Type B pancreatic cell (in vitro differentiated cells): ENCODE results near the gene STIM2. TPM values are rescaled to one million over a fixed set of nuclear protein-coding genes. Genes with fewer than 3 reads are reported as not detected.

Source experiments
- DNase-seq: peaks from one replicate; pipeline ENCODE4 v3.0.0; 2021; ENCODE audit warnings: mixed read lengths; ENCODE audit not compliant: unreplicated experiment; ENCODE audit errors: extremely low spot score
- H3K27ac Mint-ChIP-seq: 2 replicates; pipeline ENCODE4 v1.8.0; 2021; ENCODE audit warnings: mild to moderate bottlenecking, mixed read lengths
- H3K27me3 Mint-ChIP-seq: 2 replicates; pipeline ENCODE4 v1.8.0; 2021; ENCODE audit warnings: mixed read lengths
- H3K36me3 Mint-ChIP-seq: 2 replicates; pipeline ENCODE4 v1.8.0; 2021; ENCODE audit warnings: mixed read lengths
- H3K4me1 Mint-ChIP-seq: one replicate; pipeline ENCODE4 v1.8.0; 2021; ENCODE audit warnings: mixed read lengths; ENCODE audit not compliant: unreplicated experiment
- H3K4me3 Mint-ChIP-seq: 2 replicates; pipeline ENCODE4 v1.8.0; 2021; ENCODE audit warnings: mild to moderate bottlenecking, mixed read lengths
- H3K9me3 Mint-ChIP-seq: 2 replicates; pipeline ENCODE4 v1.8.0; 2021; ENCODE audit warnings: mixed read lengths
- CTCF ChIP-seq: fragments of 200-600 bp; sonication (generic); conservative IDR thresholded peaks from 2 replicates; pipeline ENCODE4 v1.5.0; 2021; ENCODE audit warnings: antibody characterized with exemption, mild to moderate bottlenecking
- total RNA-seq: library from RNA; stranded (reverse); gene quantifications from 2 replicates; pipeline ENCODE4 v1.2.1, GENCODE V29; 2021; ENCODE audit warnings: low replicate concordance

Gene STIM2
- total RNA-seq, 1 donor from 2014 or later: 36.2 TPM

GRCh38 chr4:27049239-27049829 lies 188.7 kb downstream of the STIM2 start:
- Mint-ChIP-seq H3K4me1 (peaks cover 9% of the 10 kb centered on the region), H3K36me3 (no peaks in the 10 kb centered on the region), H3K9me3 (peaks cover 4% of the 10 kb centered on the region), H3K4me3 (no peak overlapping the region), H3K27me3 (peaks cover 25% of the 10 kb centered on the region), H3K27ac (no peak overlapping the region)
- no peak for DNase-seq
- no peak for TF ChIP-seq CTCF

GRCh38 chr4:27050731-27051130 lies 190.1 kb downstream of the STIM2 start:
- Mint-ChIP-seq H3K36me3 (no peaks in the 10 kb centered on the region), H3K9me3 (no peaks in the 10 kb centered on the region), H3K4me1 (peaks cover 9% of the 10 kb centered on the region), H3K27me3 (peaks cover 20% of the 10 kb centered on the region), H3K27ac (no peak overlapping the region), H3K4me3 (no peak overlapping the region)
- TF ChIP-seq CTCF: no peak
- no peak for DNase-seq

GRCh38 chr4:27055221-27055760 lies 194.7 kb downstream of the STIM2 start:
- no peaks in the 10 kb centered on the region for H3K4me1 Mint-ChIP-seq

GRCh38 chr4:27056281-27056680 lies 195.6 kb downstream of the STIM2 start:
- no peak overlapping the region for H3K4me3 Mint-ChIP-seq
- H3K4me1 Mint-ChIP-seq: no peaks in the 10 kb centered on the region
- TF ChIP-seq CTCF: no peak
- no peak overlapping the region for H3K27ac Mint-ChIP-seq
- H3K9me3 Mint-ChIP-seq: peaks cover 6% of the 10 kb centered on the region
- DNase-seq: no peak
- peaks cover 11% of the 10 kb centered on the region for H3K27me3 Mint-ChIP-seq
- no peaks in the 10 kb centered on the region for H3K36me3 Mint-ChIP-seq

More at GRCh38 chr4:27055221-27055760, 194.7 kb downstream of the STIM2 start:
- H3K4me3 Mint-ChIP-seq: no peak overlapping the region
- no peak overlapping the region for H3K27ac Mint-ChIP-seq
- TF ChIP-seq CTCF: no peak
- no peaks in the 10 kb centered on the region for H3K36me3 Mint-ChIP-seq
- H3K9me3 Mint-ChIP-seq: peaks cover 6% of the 10 kb centered on the region
- peaks cover 11% of the 10 kb centered on the region for H3K27me3 Mint-ChIP-seq
- no peak for DNase-seq

GRCh38 chr4:27057053-27057452 lies 196.4 kb downstream of the STIM2 start:
- Mint-ChIP-seq H3K36me3 (no peaks in the 10 kb centered on the region), H3K4me1 (no peaks in the 10 kb centered on the region), H3K27ac (no peak overlapping the region), H3K4me3 (no peak overlapping the region), H3K27me3 (peaks cover 8% of the 10 kb centered on the region), H3K9me3 (peaks cover 6% of the 10 kb centered on the region)
- no peak for TF ChIP-seq CTCF
- DNase-seq: no peak
